ENCODE measurements around the gene FEV.

FEV gene

DNA sequence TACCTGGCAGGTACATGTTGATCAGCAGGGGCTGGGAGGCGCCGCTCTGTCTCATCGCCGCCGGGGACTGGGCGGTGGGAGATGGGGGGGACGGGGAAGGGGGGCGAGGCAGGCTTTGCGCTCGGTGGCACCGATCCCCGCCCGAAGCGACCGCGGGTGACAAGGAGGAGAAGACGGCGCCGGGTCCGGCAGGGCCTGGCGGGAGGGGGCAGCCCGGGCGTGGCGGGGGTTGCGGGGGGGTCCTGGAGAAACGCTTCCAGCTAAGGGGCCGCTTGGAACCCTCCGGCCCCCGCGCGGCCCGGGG, at the start of gene FEV:
Gene FEV, minus strand, starts transcription at position 164 of the 304 bp plus-strand sequence. Its CDS starts 109 bp downstream, at position 55.
- no peak within 1 kb of the TSS for H3K4me2 ChIP-seq (ENCODE audit: low read depth, low read length, poor library complexity, severe bottlenecking)
- TF ChIP-seq, protein P1, sequence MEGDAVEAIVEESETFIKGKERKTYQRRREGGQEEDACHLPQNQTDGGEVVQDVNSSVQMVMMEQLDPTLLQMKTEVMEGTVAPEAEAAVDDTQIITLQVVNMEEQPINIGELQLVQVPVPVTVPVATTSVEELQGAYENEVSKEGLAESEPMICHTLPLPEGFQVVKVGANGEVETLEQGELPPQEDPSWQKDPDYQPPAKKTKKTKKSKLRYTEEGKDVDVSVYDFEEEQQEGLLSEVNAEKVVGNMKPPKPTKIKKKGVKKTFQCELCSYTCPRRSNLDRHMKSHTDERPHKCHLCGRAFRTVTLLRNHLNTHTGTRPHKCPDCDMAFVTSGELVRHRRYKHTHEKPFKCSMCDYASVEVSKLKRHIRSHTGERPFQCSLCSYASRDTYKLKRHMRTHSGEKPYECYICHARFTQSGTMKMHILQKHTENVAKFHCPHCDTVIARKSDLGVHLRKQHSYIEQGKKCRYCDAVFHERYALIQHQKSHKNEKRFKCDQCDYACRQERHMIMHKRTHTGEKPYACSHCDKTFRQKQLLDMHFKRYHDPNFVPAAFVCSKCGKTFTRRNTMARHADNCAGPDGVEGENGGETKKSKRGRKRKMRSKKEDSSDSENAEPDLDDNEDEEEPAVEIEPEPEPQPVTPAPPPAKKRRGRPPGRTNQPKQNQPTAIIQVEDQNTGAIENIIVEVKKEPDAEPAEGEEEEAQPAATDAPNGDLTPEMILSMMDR (IDR thresholded peaks at IDR 0.05; ENCODE audit: insufficient read depth, low read length, poor library complexity, severe bottlenecking): no peak
- no peak for TF ChIP-seq EZH2phosphoT487 (conservative IDR thresholded peaks at IDR 0.05; ENCODE audit: low read length)
- H2AFZ ChIP-seq (ENCODE audit: low read depth, low read length, severe bottlenecking): no peak within 1 kb of the TSS
- no peak within 1 kb of the TSS for H3K4me3 ChIP-seq (ENCODE audit: insufficient read depth, low read length, poor library complexity, severe bottlenecking)
- no peaks in the 10 kb centered on the region for H3K79me2 ChIP-seq (ENCODE audit: insufficient read depth, low read length)
- H3K36me3 ChIP-seq (ENCODE audit: low read length): no peaks in the 10 kb centered on the region
- H3K9me2 ChIP-seq (replicated peaks; ENCODE audit: insufficient read depth, low read length): no peaks in the 10 kb centered on the region
- H3K9ac ChIP-seq (ENCODE audit: low read length): no peak within 1 kb of the TSS
- no peaks in the 10 kb centered on the region for H3F3A ChIP-seq (ENCODE audit: insufficient read depth)
- H3K9me3 ChIP-seq (ENCODE audit: insufficient read depth, low read length): no peaks in the 10 kb centered on the region
- H4K20me1 ChIP-seq (ENCODE audit: low read depth, low read length): no peaks in the 10 kb centered on the region
- H3K27ac ChIP-seq (ENCODE audit: low read depth, low read length): no peak within 1 kb of the TSS
- no peaks in the 10 kb centered on the region for H3K27me3 ChIP-seq (ENCODE audit: low read length)

DNA sequence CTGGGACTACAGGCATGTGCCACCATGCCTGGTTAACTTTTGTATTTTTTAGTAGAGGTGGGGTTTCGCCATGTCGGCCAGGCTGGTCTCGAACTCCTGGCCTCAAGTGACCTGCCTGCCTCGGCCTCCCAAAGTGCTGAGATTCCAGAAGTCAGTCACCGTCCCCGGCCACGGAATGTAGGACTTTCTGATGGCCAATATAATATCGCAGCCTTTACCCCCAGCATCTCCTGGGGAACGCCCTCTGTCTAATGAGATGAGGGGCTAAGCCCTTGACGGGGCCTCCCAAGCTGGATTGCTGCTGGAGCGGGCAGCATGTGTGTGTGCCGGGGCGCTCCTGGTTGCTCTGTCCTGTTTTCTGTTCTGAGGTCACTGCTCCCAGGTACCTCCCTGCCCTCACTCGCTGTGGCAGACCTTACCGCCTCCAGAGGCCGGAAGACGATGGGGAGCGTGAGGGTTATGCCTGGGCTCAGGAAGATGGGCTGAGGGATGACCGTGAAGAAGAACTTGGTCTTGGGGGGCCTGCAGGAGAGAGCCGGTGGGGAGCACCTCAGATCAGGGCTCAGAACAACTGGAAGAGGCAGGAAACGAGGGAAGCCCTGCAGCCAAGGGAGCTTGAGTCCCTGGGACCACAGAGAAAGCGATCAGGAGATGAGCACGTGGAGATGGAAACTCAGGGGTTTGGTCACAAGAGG, 47.2 kb upstream of the FEV start:
- Histone ChIP-seq H3K4me2 (ENCODE audit: low read depth, low read length, poor library complexity, severe bottlenecking) (no peak overlapping the region), H4K20me1 (ENCODE audit: low read depth, low read length) (no peaks in the 10 kb centered on the region), H3K9me2 (replicated peaks; ENCODE audit: insufficient read depth, low read length) (no peaks in the 10 kb centered on the region), H3K9me3 (ENCODE audit: insufficient read depth, low read length) (no peaks in the 10 kb centered on the region), H3K36me3 (ENCODE audit: low read length) (no peaks in the 10 kb centered on the region), H3K4me3 (ENCODE audit: insufficient read depth, low read length, poor library complexity, severe bottlenecking) (no peak overlapping the region), H2AFZ (ENCODE audit: low read depth, low read length, severe bottlenecking) (no peak overlapping the region), H3F3A (ENCODE audit: insufficient read depth) (no peaks in the 10 kb centered on the region), H3K27ac (ENCODE audit: low read depth, low read length) (no peak overlapping the region), H3K27me3 (ENCODE audit: low read length) (no peaks in the 10 kb centered on the region), H3K9ac (ENCODE audit: low read length) (no peak overlapping the region), H3K79me2 (ENCODE audit: insufficient read depth, low read length) (no peaks in the 10 kb centered on the region)
- TF ChIP-seq EZH2phosphoT487 (conservative IDR thresholded peaks at IDR 0.05; ENCODE audit: low read length): no peak
- TF ChIP-seq, protein P1 (IDR thresholded peaks at IDR 0.05; ENCODE audit: insufficient read depth, low read length, poor library complexity, severe bottlenecking): no peak

DNA sequence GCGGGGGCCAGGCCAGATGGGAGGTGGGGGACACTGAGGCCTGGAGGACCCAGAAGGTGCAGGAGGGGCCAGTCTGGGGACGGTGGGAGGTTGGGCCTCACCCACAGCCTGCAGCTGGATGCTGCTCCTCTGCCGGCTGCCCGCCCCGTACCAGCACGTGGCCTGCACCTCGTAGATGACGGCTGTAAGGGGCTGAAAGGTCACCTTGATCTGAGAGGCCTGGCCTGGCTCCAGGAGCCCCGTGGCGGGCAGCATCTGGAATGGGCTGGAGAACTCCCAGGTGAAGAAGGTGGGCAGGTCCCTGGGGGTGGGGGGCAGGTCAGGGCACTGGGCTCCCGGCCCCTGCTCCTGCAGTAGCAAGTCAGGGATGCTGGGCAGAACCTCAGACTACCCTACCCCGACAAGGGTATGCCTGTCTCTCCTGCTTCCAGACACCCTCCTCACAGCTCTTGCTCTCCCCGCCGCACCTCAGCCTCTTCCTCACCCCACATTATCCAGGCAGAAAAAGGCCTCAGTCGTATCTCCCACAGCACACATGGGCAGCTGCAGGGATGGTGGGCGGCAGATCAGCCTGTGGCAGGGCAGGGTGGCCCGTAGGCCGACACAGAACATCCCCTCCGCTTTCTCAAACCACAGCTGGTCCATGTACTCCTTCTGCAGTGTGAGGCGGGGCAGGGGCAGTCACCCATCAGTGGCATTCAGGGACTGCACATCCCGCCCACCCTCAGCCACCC, 46.2 kb upstream of the FEV start:
- H3K27ac ChIP-seq (ENCODE audit: low read depth, low read length): no peak overlapping the region
- H3F3A ChIP-seq (ENCODE audit: insufficient read depth): no peaks in the 10 kb centered on the region
- no peak overlapping the region for H3K4me2 ChIP-seq (ENCODE audit: low read depth, low read length, poor library complexity, severe bottlenecking)
- H3K79me2 ChIP-seq (ENCODE audit: insufficient read depth, low read length): no peaks in the 10 kb centered on the region
- no peaks in the 10 kb centered on the region for H3K27me3 ChIP-seq (ENCODE audit: low read length)
- no peak overlapping the region for H3K4me3 ChIP-seq (ENCODE audit: insufficient read depth, low read length, poor library complexity, severe bottlenecking)
- H3K9me2 ChIP-seq (replicated peaks; ENCODE audit: insufficient read depth, low read length): no peaks in the 10 kb centered on the region
- TF ChIP-seq, protein P1 (IDR thresholded peaks at IDR 0.05; ENCODE audit: insufficient read depth, low read length, poor library complexity, severe bottlenecking): no peak
- TF ChIP-seq EZH2phosphoT487 (conservative IDR thresholded peaks at IDR 0.05; ENCODE audit: low read length): no peak
- H2AFZ ChIP-seq (ENCODE audit: low read depth, low read length, severe bottlenecking): no peak overlapping the region
- no peak overlapping the region for H3K9ac ChIP-seq (ENCODE audit: low read length)
- H3K36me3 ChIP-seq (ENCODE audit: low read length): no peaks in the 10 kb centered on the region
- no peaks in the 10 kb centered on the region for H3K9me3 ChIP-seq (ENCODE audit: insufficient read depth, low read length)
- H4K20me1 ChIP-seq (ENCODE audit: low read depth, low read length): no peaks in the 10 kb centered on the region
